Measurements from ENCODE around the gene SPATA12. TPM values are rescaled to one million over a fixed set of nuclear protein-coding genes. Genes with fewer than 3 reads are reported as not detected.
A peak's percentile ranks its signal among the peaks of the same experiment; 100 is the strongest.

Gene SPATA12
- total RNA-seq, 1 experiment from 2014 or later: 0.22 TPM

- Mint-ChIP-seq H3K27ac (no peak overlapping the region), H3K36me3 (ENCODE audit: insufficient read depth in 1 of 3, low read depth in 3 of 3) (peaks cover 0 to 5% (median 0%) of the 10 kb centered on the region in 3 experiments; a peak in 1 of 7 replicates), H3K4me1 (peaks cover 11 to 14% of the 10 kb centered on the region in 2 experiments), H3K27me3 (ENCODE audit: low read depth) (peaks cover 44% of the 10 kb centered on the region), H3K4me3 (peak overlapping the region; percentile 72 to 82), H3K9me3 (no peaks in the 10 kb centered on the region)
- Histone ChIP-seq H4K91ac (ENCODE audit: insufficient read length, low read depth, low read length) (no peak overlapping the region), H4K8ac (replicated peaks; ENCODE audit: insufficient read length, low read depth, low read length) (no peak overlapping the region), H3K27ac (ENCODE audit: insufficient read length, low read depth, low read length) (no peak overlapping the region), H3K23ac (ENCODE audit: insufficient read length, low read depth, low read length) (no peak overlapping the region), H2BK5ac (ENCODE audit: insufficient read length, low read length) (no peak overlapping the region), H2BK12ac (ENCODE audit: insufficient read length, low read depth, low read length) (no peak overlapping the region), H3K79me2 (ENCODE audit: insufficient read depth, low read length) (no peaks in the 10 kb centered on the region), H3K4me1 (ENCODE audit: insufficient read depth, low read length) (no peaks in the 10 kb centered on the region), H2BK15ac (ENCODE audit: low read depth, low read length) (no peak overlapping the region), H2BK20ac (ENCODE audit: low read depth, low read length, poor library complexity, severe bottlenecking) (no peak overlapping the region), H2AK5ac (ENCODE audit: insufficient read length, low read length) (no peak overlapping the region), H3K9ac (ENCODE audit: extremely low read depth, insufficient read length, low read length) (peak overlapping the region; percentile 4), H3K56ac (ENCODE audit: insufficient read length, low read depth, low read length) (no peak overlapping the region), H2BK120ac (ENCODE audit: low read depth, low read length, poor library complexity, severe bottlenecking) (no peak overlapping the region), H3K4me2 (ENCODE audit: insufficient read depth, insufficient read length, low read length) (peak overlapping the region; percentile 47), H3K9me3 (ENCODE audit: control insufficient read depth, low read depth, low read length) (no peaks in the 10 kb centered on the region), H3K4ac (ENCODE audit: low read depth, low read length) (no peak overlapping the region), H3T11ph (ENCODE audit: low read length) (no peak overlapping the region), H4K5ac (ENCODE audit: insufficient read length, low read depth, low read length) (no peak overlapping the region), H3K18ac (ENCODE audit: insufficient read length, low read depth, low read length) (no peak overlapping the region), H3K27me3 (ENCODE audit: insufficient read depth, low read length) (no peaks in the 10 kb centered on the region; the same call in 1 of the 2 replicates), H2AFZ (ENCODE audit: low read length) (no peak overlapping the region), H3K23me2 (ENCODE audit: insufficient read length, low read depth, low read length, poor library complexity, severe bottlenecking) (no peaks in the 10 kb centered on the region), H4K20me1 (ENCODE audit: control insufficient read depth, insufficient read depth, insufficient read length) (no peaks in the 10 kb centered on the region), H3K79me1 (ENCODE audit: insufficient read depth, low read depth, low read length, poor library complexity, severe bottlenecking) (no peaks in the 10 kb centered on the region), H3K14ac (ENCODE audit: insufficient read depth, low read length) (peak overlapping the region; percentile 36; the same call in 1 of the 2 replicates)
- DNase-seq: peak; percentile 80
- no peak; the same call in 2 of the 3 replicates for TF ChIP-seq CTCF (conservative IDR thresholded peaks at IDR 0.05)
- no CpG with 5 or more reads among the region's 91 CpGs for WGBS (ENCODE audit: extremely low coverage, insufficient read length, low lambda C conversion rate)
Measured at GRCh38 chr3:57078635-57079473, 18.4 kb downstream of the SPATA12 start.
